C4-2B (cell line): ENCODE results near the gene CDY2B.
"Not testable (repeated sequence)": the region's sequence is repeated elsewhere in the genome, so short reads cannot be mapped to it uniquely, and the experiment has no call there.

ENCODE experiments used
- CTCF ChIP-seq: fragments of 450-650 bp; conservative IDR thresholded peaks from 2 replicates; pipeline ENCODE4 v1.5.1; 2017; ENCODE audit warnings: mild to moderate bottlenecking
- ZFX ChIP-seq: fragments of 450-650 bp; IDR thresholded peaks from 2 replicates; pipeline ENCODE4 v1.6.1; 2017

GRCh38 chrY:17832149-17832548, 47.9 kb downstream of the CDY2B start:
- TF ChIP-seq CTCF, ZFX: not testable (repeated sequence)
